Adrenal gland (tissue), 12 donors: Measurements from ENCODE around the gene MOSPD3. TPM values are rescaled to one million over a fixed set of nuclear protein-coding genes. Genes with fewer than 3 reads are reported as not detected.

Experiments
- DNase-seq, 7 donors: peaks; one replicate each; pipeline ENCODE4 v3.0.0-alpha.2; 2019 to 2020
- H3K27ac ChIP-seq, 5 donors: fragments of 200-600 bp; sonication (generic) in 4 of 5; 1 replicate in 3 of 5; 2 replicates in 2 of 5; pipeline versions ENCODE4 v1.5.1 to v1.8.0; 2016 to 2020; ENCODE audit warnings: mild to moderate bottlenecking in 1 of 5
- H3K27me3 ChIP-seq: fragments of 200-600 bp; 2 replicates; pipeline ENCODE4 v1.8.0; 2021
- H3K36me3 ChIP-seq, 2 donors: fragments of 200-600 bp; replicated peaks in 1 of 2; 1 replicate in 1 of 2; 2 replicates in 1 of 2; pipeline versions ENCODE4 v1.5.1 to v1.8.0; 2018 to 2022
- H3K4me1 ChIP-seq, 2 donors: fragments of 200-600 bp; replicated peaks in 1 of 2; 1 replicate in 1 of 2; 2 replicates in 1 of 2; pipeline versions ENCODE4 v1.5.1 to v1.8.0; 2018 to 2021
- H3K4me3 ChIP-seq, 4 donors: fragments of 200-600 bp; sonication (generic) in 3 of 4; one replicate each; pipeline ENCODE4 v1.5.1; 2016 to 2018
- H3K9me3 ChIP-seq, 3 donors: fragments of 200-600 bp; sonication (generic) in 1 of 3; replicated peaks in 1 of 3; 1 replicate in 2 of 3; 2 replicates in 1 of 3; pipeline versions ENCODE4 v1.5.1 to v1.8.0; 2016 to 2021
- CTCF ChIP-seq, 6 experiments: fragments of 450-650 bp in 4 of 6; fragments of 200-600 bp in 2 of 6; sonication (generic) in 1 of 6; IDR thresholded peaks; 1 replicate in 5 of 6; 2 replicates in 1 of 6; pipeline versions ENCODE4 v1.5.1 to v1.8.0; 2016 to 2021; ENCODE audit warnings: antibody characterized with exemption in 6 of 6, mild to moderate bottlenecking in 2 of 6, moderate library complexity in 1 of 6
- POLR2A ChIP-seq, 2 donors: fragments of 450-650 bp; IDR thresholded peaks; one replicate each; pipeline ENCODE4 v1.6.1; 2017; ENCODE audit warnings: antibody characterized with exemption in 2 of 2, mild to moderate bottlenecking in 2 of 2, moderate library complexity in 1 of 2
- WGBS, 4 donors: extraction: QIAGEN DNeasy Blood & Tissue Kit in 2 of 4; methylation state at CpG; one replicate each; pipeline versions ENCODE4 v1.1.5 to v1.1.7; 2013 to 2017; 5-methylcytosine and 5-hydroxymethylcytosine counted together
- intact Hi-C, 2 donors: fragments of 100-400 bp; cut with DNase I; formaldehyde crosslinking; loops; one replicate each; pipeline versions ENCODE4 v1.14.1 to v1.15.0; 2022 to 2023
- polyA plus RNA-seq, 3 donors: library from polyadenylated mRNA; stranded (reverse); fragments of 200-250 nt in 2 of 3; fragments of 350-450 nt in 1 of 3; fragmentation: Illumina TruSeq in 1 of 3; extraction: RNeasy Lipid Tissue Mini Kit (QIAGEN cat#74804) in 1 of 3; gene quantifications; one replicate each; pipeline ENCODE4 v1.2.3, GENCODE V29; 2013 to 2014
- total RNA-seq, 9 donors: library from RNA; depleted of rRNA in 4 of 9; stranded (reverse); fragments of >200 nt in 4 of 9; fragments of 120-200 nt in 1 of 9; fragmentation: NEBNext Ultra II Directional in 1 of 9; extraction: Animal tissue kit (Norgen Biotek cat#: 25700) in 1 of 9; gene quantifications; one replicate each; pipeline versions ENCODE4 v1.1.0 to v1.2.4, GENCODE V29; 2013 to 2023
- donor health status: healthy with polysubstance abuse.
- donor health status: Bipolar disorder and iron deficiency.
- donor health status: DM: yes; HTN: yes; CAD: no.
- donor health status: DM: no; HTN: no; CAD: no.
- donor health status: DM: no; HTN: no; CAD: no.
- donor health status: DM: yes; HTN: yes; CAD: no.

Gene MOSPD3
- total and polyA plus RNA-seq, 12 donors, result 14.0 to 54.5 (median 34.7) TPM

GRCh38 chr7:100623951-100624824 lies 11.8 kb downstream of the MOSPD3 start:
- Histone ChIP-seq H3K4me1 (peaks cover 5 to 7% of the 10 kb centered on the region in 2 donors), H3K27me3 (no peaks in the 10 kb centered on the region), H3K27ac (no peak overlapping the region), H3K36me3 (no peaks in the 10 kb centered on the region), H3K4me3 (no peak overlapping the region), H3K9me3 (no peaks in the 10 kb centered on the region)
- intact Hi-C loops, result no loop called here
- TF ChIP-seq CTCF (IDR thresholded peaks at IDR 0.05) (no peak), POLR2A (IDR thresholded peaks at IDR 0.05) (no peak)
- 83 to 88% (median 86%) methylated on average over 15 of the region's 15 CpGs for WGBS, 4 donors
- no peak for DNase-seq

GRCh38 chr7:100626055-100626454 lies 13.7 kb downstream of the MOSPD3 start:
- H3K36me3 ChIP-seq, result no peaks in the 10 kb centered on the region
- no peaks in the 10 kb centered on the region for H3K27me3 ChIP-seq
- intact Hi-C loops, result loop anchor here in 1 of 2 donors (5.0 kb wide), 1 partner anchor 46 kb away; the partner anchor contains the start of gene GNB2
- peaks cover 5 to 7% of the 10 kb centered on the region in 2 donors for H3K4me1 ChIP-seq
- no peak for TF ChIP-seq CTCF (IDR thresholded peaks at IDR 0.05)
- no peak for TF ChIP-seq POLR2A (IDR thresholded peaks at IDR 0.05)
- DNase-seq, result no peak
- H3K9me3 ChIP-seq, result no peaks in the 10 kb centered on the region
- 9 to 23% (median 19%) methylated on average over 3 of the region's 3 CpGs for WGBS, 4 donors
- no peak overlapping the region for H3K27ac ChIP-seq
- peak overlapping the region in 1 of 4 donors; percentile 21 for H3K4me3 ChIP-seq

- peak overlapping the region in 1 of 4 donors; percentile 21 for H3K4me3 ChIP-seq
- H3K27ac ChIP-seq, result peak overlapping the region in 3 of 5 donors; percentile 38 to 56 (median 44)
- intact Hi-C loops, result loop anchor here in 1 of 2 donors (5.0 kb wide), 1 partner anchor 46 kb away; the partner anchor contains the start of gene GNB2
Observed at GRCh38 chr7:100626530-100627237, 14.3 kb downstream of the MOSPD3 start.

More at GRCh38 chr7:100626530-100627237, 14.3 kb downstream of the MOSPD3 start:
- peak; percentile 88 to 95 (median 90) for DNase-seq
- no peaks in the 10 kb centered on the region for H3K36me3 ChIP-seq
- peaks cover 4 to 5% of the 10 kb centered on the region in 2 donors for H3K4me1 ChIP-seq
- WGBS, 4 donors, result 3 to 7% (median 4%) methylated on average over 17 to 37 of the region's 37 CpGs
- no peaks in the 10 kb centered on the region for H3K27me3 ChIP-seq
- TF ChIP-seq CTCF (IDR thresholded peaks at IDR 0.05) (no peak), POLR2A (IDR thresholded peaks at IDR 0.05) (peak in 1 of 2 donors; percentile 25)
- no peaks in the 10 kb centered on the region for H3K9me3 ChIP-seq
